ENCODE measurements around the gene NBAS. TPM values are rescaled to one million over a fixed set of nuclear protein-coding genes. Genes with fewer than 3 reads are reported as not detected.
"Not testable (repeated sequence)": the region's sequence is repeated elsewhere in the genome, so short reads cannot be mapped to it uniquely, and the experiment has no call there.

Gene NBAS
- total RNA-seq, 1 donor from 2014 or later, result 38.7 TPM

GRCh38 chr2:15533860-15534480, 27.2 kb downstream of the NBAS start:
- intact Hi-C loops (cut with micrococcal nuclease), result no loop called here

- intact Hi-C loops (cut with micrococcal nuclease), result no loop called here
Measured at GRCh38 chr2:15532996-15533395, 28.1 kb downstream of the NBAS start.

GRCh38 chr2:15531095-15531854, 29.9 kb downstream of the NBAS start:
- intact Hi-C loops (cut with micrococcal nuclease), result no loop called here

DNA sequence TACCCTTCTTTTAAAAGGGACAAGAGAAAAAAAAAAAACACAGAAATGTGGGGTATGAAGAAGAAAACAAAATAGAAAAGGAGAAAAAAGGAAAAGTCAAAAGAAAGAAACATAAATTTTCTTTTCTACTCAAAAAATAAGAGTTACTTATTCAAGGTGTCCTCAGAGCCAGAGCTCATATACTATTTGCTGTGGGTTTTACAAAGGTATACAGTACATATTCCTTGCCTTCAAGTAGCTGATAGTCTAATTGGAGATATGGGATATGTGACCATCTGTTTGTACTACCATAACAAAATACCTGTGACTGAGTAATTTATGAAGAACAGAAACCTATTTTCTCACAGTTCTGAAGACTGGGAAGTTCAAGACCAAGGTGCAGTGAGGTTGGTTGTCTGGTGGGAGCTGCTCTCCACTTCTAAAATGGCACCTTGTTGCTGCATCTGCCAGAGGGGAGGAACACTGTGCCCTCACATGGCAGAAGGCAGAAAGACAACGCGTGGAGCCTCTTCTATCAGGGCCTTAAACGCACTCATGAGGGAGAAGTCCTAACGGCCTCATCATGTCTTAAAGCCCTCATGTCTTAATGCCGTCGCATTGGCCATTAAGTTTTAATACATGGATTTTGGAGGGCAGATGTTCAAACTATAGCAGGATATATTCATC, 33.9 kb downstream of the NBAS start:
- intact Hi-C loops (cut with micrococcal nuclease), result no loop called here

DNA sequence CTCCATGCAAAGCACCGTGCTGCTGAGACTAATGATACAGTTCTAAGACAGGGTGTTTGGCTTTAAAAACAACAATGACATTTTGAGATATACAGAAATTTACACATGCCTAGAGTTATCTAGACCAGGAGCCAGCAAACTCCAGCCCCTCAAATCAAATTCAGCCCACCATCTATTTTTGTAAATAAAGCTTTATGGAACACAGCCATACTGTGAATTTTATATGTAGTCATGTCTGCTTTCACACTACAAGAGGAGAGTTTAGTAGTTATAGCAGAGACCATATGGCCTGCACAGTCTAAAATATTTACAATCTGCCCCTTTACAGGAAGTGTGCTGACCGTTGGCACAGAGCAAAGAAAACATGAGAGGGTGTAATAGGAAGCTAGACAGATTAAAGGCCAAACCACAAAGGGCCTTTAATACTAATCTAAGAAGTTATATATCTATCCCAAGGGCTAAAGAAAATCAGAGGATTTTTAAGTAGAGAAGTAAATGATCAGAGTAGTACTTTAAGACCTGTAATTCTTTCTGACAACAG, 39.4 kb downstream of the NBAS start:
- intact Hi-C loops (cut with micrococcal nuclease), result no loop called here

DNA sequence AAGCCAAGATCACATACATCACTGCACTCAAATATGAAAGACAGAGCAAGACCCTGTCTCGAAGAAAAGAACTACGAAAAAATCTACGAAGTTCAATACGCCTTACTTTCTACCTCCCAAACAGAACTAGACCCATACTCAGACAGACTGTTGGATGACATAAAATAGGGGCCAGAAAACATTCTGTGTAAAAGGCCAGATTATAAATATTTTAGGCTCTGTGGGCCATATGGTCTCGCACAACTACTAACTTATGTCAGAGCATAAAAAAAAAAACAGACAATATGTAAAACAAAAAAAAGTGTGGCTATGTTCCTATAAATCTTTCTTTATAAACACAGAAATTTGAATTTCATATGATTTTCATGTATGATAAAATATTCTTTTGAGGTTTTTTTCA, 40.8 kb downstream of the NBAS start:
- intact Hi-C loops (cut with micrococcal nuclease), result no loop called here

DNA sequence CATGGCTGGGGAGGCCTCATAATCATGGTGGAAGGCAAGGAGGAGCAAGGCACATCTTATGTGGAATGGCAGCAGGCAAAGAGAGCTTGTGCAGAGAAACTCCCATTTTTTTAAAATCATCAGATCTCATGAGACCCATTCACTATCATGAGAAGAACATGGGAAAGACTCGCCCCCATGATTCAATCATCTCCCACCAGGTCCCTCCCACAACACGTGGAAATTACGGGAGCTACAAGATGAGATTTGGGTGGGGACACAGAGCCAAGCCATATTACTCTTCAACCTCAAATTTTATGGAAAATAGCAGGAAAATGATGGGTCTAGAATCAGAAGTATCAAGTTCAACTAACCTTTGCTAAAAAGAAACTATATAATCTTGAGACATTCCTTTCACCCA, 42.4 kb downstream of the NBAS start:
- intact Hi-C loops (cut with micrococcal nuclease), result not testable (repeated sequence)

GRCh38 chr2:15517793-15518192, 43.3 kb downstream of the NBAS start:
- intact Hi-C loops (cut with micrococcal nuclease), result no loop called here

DNA sequence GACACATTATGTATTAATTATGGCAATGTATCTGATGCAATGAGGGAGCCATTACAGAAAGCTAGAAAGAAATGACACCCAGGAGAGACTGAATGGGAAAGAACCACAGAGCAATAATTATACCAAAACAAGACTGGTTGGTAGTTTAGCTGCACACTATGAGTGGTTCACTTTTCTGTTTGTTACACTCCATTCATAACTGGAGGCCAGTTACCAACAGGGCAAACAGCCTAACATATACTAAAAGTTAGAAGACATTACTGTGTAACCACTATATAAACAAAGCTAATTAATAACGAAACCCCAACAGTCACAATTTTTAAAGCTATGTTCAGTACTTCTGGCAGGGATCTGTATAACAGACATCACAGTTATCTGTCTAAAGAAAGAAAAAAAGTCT, 49.4 kb downstream of the NBAS start:
- intact Hi-C loops (cut with micrococcal nuclease), result no loop called here

DNA sequence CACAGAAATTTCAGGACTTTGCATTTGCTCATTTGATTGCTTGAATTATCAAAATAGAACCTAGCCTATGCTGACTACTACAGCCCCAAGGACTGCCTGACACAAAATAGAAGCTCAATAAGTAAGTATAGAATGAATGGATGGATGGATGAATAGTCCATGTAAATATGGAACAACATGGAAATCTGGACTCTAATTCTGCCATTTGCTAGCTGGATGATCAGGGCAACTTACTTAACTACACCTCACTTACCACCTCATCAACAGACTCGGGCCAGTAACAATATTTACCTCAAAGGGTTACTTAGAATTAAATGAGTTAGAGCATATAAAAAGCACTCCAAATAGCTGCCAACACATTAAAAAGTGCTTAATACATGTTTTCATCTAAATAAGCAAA, 50.6 kb downstream of the NBAS start:
- intact Hi-C loops (cut with micrococcal nuclease), result no loop called here

- intact Hi-C loops (cut with micrococcal nuclease), result no loop called here
Measured at GRCh38 chr2:15510131-15510530, 51.0 kb downstream of the NBAS start.

- intact Hi-C loops (cut with micrococcal nuclease), result no loop called here
Measured at GRCh38 chr2:15507697-15508096, 53.4 kb downstream of the NBAS start.

- intact Hi-C loops (cut with micrococcal nuclease), result no loop called here
Measured at GRCh38 chr2:15507061-15507460, 54.1 kb downstream of the NBAS start.

- intact Hi-C loops (cut with micrococcal nuclease), result no loop called here
Measured at GRCh38 chr2:15506229-15506819, 54.8 kb downstream of the NBAS start.

DNA sequence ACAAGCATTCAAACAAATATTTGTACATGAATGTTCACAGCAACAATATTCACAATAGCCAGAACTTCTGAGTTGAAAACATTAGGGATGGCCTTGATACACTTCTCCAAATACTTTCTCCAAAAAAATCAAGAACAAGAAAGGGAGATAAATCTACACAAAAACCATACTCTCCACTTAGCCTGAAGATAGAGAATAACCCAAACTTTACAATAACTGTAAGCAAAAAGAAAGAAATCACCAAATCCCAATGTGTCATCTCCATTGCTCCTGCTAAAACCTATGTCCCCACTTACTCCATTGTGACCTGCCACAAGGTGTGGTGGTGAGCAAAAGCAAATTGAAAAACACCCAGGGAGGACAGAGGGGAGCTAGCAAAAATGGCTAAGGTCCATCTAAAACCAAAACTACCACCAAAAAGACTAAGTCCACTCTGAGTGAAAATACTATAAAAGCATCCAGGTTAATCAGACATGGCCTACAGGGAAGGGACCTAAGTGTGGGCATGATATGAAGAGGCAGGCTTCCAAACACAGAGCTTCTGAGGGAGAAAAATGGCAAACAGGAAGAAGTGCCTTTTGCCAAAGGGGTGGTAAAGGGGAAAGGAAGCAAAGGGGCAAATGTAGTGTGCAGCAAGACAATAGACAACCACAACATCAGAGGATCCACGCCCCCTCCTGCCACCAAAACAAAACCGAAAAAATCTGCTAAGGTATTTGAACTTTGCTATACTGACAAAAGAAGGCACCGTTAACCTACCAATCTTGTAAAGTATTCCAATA, 56.1 kb downstream of the NBAS start:
- intact Hi-C loops (cut with micrococcal nuclease), result no loop called here

DNA sequence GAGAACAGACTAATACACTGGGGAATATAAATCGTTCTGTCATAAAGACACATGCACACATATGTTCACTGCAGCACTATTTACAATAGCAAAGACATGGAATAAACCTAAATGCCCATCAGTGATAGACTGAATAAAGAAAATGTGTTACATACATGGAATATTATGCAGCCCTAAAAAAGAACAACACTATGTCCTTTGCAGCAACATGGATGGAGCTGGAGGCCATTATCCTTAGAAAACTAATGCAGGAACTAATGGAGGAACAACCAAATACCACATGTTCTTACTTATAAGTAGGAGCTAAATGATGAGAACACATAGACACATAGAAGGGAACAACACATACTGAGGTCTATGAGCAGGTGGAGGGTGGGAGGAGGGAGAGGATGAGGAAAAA, 61.9 kb downstream of the NBAS start:
- intact Hi-C loops (cut with micrococcal nuclease), result not testable (repeated sequence)

DNA sequence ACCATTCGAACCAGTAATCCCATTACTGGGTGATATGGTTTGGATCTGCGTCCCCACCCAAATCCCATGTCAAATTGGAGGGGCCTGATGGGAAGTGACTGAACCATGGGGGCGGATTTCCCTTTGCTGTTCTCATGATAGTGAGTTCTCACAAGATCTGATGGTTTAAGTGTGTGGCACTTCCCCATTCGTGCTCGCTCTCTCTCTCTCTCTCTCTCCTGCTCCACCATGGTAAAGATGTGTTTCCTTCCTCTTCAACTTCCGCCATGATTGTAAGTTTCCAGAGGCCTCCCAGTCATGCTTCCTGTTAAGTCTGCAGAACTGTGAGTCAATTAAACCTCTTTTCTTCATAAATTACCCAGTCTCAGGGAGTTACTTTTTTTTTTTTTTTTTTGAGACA, 62.6 kb downstream of the NBAS start:
- intact Hi-C loops (cut with micrococcal nuclease), result no loop called here

DNA sequence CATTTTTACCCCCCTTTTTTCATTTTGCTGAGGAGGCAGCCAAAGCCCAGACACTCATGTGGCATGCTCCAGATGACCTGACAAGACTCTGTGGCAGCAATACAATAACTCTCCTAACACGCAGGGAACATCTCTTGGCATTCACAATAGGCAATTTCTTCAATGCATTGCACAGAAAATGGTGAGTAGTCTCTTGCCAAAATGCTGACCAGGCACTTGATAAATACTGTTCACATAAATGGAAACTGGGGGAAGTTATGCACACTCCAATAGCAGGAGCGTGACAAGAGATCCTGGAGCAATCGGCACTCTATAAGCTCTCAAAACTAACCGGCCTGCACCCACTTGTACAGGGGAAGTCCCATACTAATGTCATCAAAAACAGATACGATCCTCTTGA, 66.3 kb downstream of the NBAS start:
- intact Hi-C loops (cut with micrococcal nuclease), result no loop called here

GRCh38 chr2:15492773-15493325, 68.3 kb downstream of the NBAS start:
- intact Hi-C loops (cut with micrococcal nuclease), result no loop called here

GRCh38 chr2:15486770-15487169, 74.4 kb downstream of the NBAS start:
- intact Hi-C loops (cut with micrococcal nuclease), result no loop called here

GRCh38 chr2:15485949-15486348, 75.2 kb downstream of the NBAS start:
- intact Hi-C loops (cut with micrococcal nuclease), result no loop called here
